Cerebellar cortex (tissue), 1 donor: ENCODE results near the gene YBX2.

Experiments
- DNase-seq: peaks from one replicate; pipeline ENCODE4 v3.0.0-alpha.2; 2015; ENCODE audit warnings: low spot score

YBX2 gene

GRCh38 chr17:7262935-7263800 is 31.3 kb downstream of the YBX2 start:
- DNase-seq = no peak

- DNase-seq = no peak
These were observed 32.1 kb downstream of the YBX2 start, which contains the start of gene CLDN7 for GRCh38 chr17:7262192-7262934. Gene CLDN7, minus strand, starts transcription at chr17:7262478. Its CDS starts 435 bp downstream, at chr17:7262043.

- DNase-seq = no peak
These were observed 32.9 kb downstream of the YBX2 start for GRCh38 chr17:7261379-7262191.

GRCh38 chr17:7260651-7261378 is 33.6 kb downstream of the YBX2 start:
- DNase-seq = no peak

- DNase-seq = no peak
These were observed 34.3 kb downstream of the YBX2 start for GRCh38 chr17:7260151-7260550.

GRCh38 chr17:7259555-7259889 is 34.9 kb downstream of the YBX2 start:
- no peak for DNase-seq

GRCh38 chr17:7258731-7259554 is 35.5 kb downstream of the YBX2 start:
- DNase-seq = no peak

- DNase-seq = no peak
These were observed 37.5 kb downstream of the YBX2 start for GRCh38 chr17:7256766-7257456.

GRCh38 chr17:7254511-7254910 is 39.9 kb downstream of the YBX2 start:
- DNase-seq = no peak

GRCh38 chr17:7253082-7253481 is 41.4 kb downstream of the YBX2 start:
- no peak for DNase-seq

- peak; percentile 94 for DNase-seq
These were observed 42.0 kb downstream of the YBX2 start, which contains the start of gene ELP5 for GRCh38 chr17:7252176-7253043. Gene ELP5, plus strand, starts transcription at chr17:7252215. Its CDS starts 336 bp downstream, at chr17:7252551.

GRCh38 chr17:7251661-7252175 is 42.7 kb downstream of the YBX2 start, which contains the start of gene CTDNEP1:
Gene CTDNEP1, minus strand, starts transcription at chr17:7251734. Its CDS starts 438 bp downstream, at chr17:7251296.
- DNase-seq = peak; percentile 100

- no peak for DNase-seq
These were observed 43.5 kb downstream of the YBX2 start for GRCh38 chr17:7250695-7251627.

GRCh38 chr17:7249830-7250229 is 44.6 kb downstream of the YBX2 start:
- no peak for DNase-seq

GRCh38 chr17:7249214-7249613 is 45.2 kb downstream of the YBX2 start:
- DNase-seq = no peak

GRCh38 chr17:7248796-7249195 is 45.6 kb downstream of the YBX2 start:
- no peak for DNase-seq

GRCh38 chr17:7246779-7247178 is 47.7 kb downstream of the YBX2 start:
- DNase-seq = no peak

GRCh38 chr17:7243838-7244237 is 50.6 kb downstream of the YBX2 start:
- peak; percentile 23 for DNase-seq
